Psoas muscle (tissue), 8 donors: ENCODE results near the gene GRB10. TPM values are rescaled to one million over a fixed set of nuclear protein-coding genes. Genes with fewer than 3 reads are reported as not detected.

Experiments
- ATAC-seq, 4 donors: fragments of 200-7000 bp; cut with Tn5 transposase; one replicate each; pipeline ENCODE4 v1.9.1; 2020; ENCODE audit warnings: moderate library complexity in 3 of 4, mild to moderate bottlenecking in 2 of 4
- DNase-seq, 2 donors: peaks; one replicate each; pipeline ENCODE4 v3.0.0-alpha.2; 2020
- H3K27ac ChIP-seq: fragments of 200-600 bp; one replicate; pipeline ENCODE4 v1.8.0; 2022
- H3K27me3 ChIP-seq, 3 donors: fragments of 200-600 bp in 1 of 3; one replicate each; pipeline versions ENCODE4 v1.6.1 to v1.8.0; 2013 to 2022; ENCODE audit warnings: low read length in 2 of 3, mild to moderate bottlenecking in 2 of 3, moderate library complexity in 1 of 3; ENCODE audit not compliant: insufficient read depth in 3 of 3
- H3K36me3 ChIP-seq, 2 donors: fragments of 200-600 bp in 1 of 2; one replicate each; pipeline versions ENCODE4 v1.6.1 to v1.8.0; 2013 to 2022; ENCODE audit warnings: low read depth in 1 of 2, mild to moderate bottlenecking in 1 of 2, moderate library complexity in 1 of 2; ENCODE audit not compliant: insufficient read depth in 1 of 2
- H3K4me1 ChIP-seq: fragments of 200-600 bp; one replicate; pipeline ENCODE4 v1.8.0; 2022
- H3K4me3 ChIP-seq: fragments of 200-600 bp; one replicate; pipeline ENCODE4 v1.8.0; 2022; ENCODE audit warnings: mild to moderate bottlenecking
- H3K9me3 ChIP-seq: fragments of 200-600 bp; one replicate; pipeline ENCODE4 v1.8.0; 2022
- WGBS, 3 donors: extraction: QIAGEN DNeasy Blood & Tissue Kit; methylation state at CpG; one replicate each; pipeline versions ENCODE4 v1.1.6 to v1.1.7; 2013; 5-methylcytosine and 5-hydroxymethylcytosine counted together
- intact Hi-C, 2 donors: fragments of 100-400 bp; cut with DNase I; formaldehyde crosslinking; loops; one replicate each; pipeline versions ENCODE4 v1.11.0 to v1.14.2; 2022
- polyA plus RNA-seq, 3 donors: library from polyadenylated mRNA; stranded (reverse); fragments of 200-250 nt; gene quantifications; one replicate each; pipeline ENCODE4 v1.2.3, GENCODE V29; 2013
- total RNA-seq, 4 donors: library from RNA; stranded (reverse); fragmentation: NEBNext Ultra II Directional in 2 of 4; extraction: Animal tissue kit (Norgen Biotek cat#: 25700) in 2 of 4; gene quantifications; one replicate each; pipeline versions ENCODE4 v1.2.1 to v1.2.4, GENCODE V29; 2021 to 2023
- TF ChIP-seq, protein P1 (sequence below): fragments of 200-600 bp; IDR thresholded peaks from one replicate; pipeline ENCODE4 v1.8.0; 2022; ENCODE audit warnings: antibody characterized with exemption
- donor health status: healthy with polysubstance abuse.
- donor health status: DM: no; HTN: no; CAD: no; lungs with moderate emphysema.
- donor health status: Bipolar disorder and iron deficiency.
- donor health status: healthy.
- donor health status: DM: yes; HTN: yes; CAD: no.
- donor health status: DM: no; HTN: no; CAD: no.
- donor health status: DM: no; HTN: no; CAD: no.
- donor health status: DM: yes; HTN: yes; CAD: no.

GRB10 gene
- total and polyA plus RNA-seq, 7 donors: 25.8 to 72.7 (median 53.0) TPM

DNA sequence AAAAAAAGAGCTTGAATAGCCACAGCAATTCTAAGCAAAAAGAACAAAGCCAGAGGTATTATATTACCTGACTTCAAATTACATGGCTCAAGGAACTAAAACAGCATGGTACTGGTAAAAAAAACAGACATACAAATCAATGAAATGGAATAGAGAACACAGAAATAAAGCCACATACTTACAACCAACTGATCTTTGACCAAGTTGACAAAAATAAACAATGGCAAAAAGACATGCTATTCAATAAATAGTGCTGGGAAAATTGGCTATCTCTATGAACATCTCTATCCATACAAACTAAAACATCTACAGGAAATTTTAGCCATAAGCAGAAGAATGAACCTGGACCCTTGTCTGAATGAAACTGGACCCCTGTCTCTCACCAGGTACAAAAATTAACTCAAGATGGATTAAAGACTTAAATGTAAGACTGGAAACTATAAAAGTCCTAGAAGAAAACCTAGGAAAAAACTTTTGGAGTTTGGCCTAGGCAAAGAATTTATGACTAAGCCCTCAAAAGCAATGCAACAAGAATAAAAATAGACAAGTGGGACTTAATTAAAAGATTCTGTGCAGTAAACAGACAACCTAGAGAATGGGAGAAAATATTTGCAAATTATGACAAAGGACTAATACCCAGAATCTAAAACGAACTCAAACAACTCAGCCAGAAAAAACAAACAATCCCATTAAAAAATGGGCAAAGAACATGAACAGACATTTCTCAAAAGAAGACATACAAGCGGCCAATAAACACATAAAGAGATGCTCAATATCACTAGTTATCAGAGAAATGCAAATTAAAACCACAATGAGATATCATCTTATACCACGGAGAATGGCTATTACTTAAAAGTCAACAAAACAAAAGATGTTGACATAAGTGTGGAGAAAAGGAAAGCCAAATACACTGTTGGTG, 144.7 kb downstream of the GRB10 start:
- TF ChIP-seq, protein P1, sequence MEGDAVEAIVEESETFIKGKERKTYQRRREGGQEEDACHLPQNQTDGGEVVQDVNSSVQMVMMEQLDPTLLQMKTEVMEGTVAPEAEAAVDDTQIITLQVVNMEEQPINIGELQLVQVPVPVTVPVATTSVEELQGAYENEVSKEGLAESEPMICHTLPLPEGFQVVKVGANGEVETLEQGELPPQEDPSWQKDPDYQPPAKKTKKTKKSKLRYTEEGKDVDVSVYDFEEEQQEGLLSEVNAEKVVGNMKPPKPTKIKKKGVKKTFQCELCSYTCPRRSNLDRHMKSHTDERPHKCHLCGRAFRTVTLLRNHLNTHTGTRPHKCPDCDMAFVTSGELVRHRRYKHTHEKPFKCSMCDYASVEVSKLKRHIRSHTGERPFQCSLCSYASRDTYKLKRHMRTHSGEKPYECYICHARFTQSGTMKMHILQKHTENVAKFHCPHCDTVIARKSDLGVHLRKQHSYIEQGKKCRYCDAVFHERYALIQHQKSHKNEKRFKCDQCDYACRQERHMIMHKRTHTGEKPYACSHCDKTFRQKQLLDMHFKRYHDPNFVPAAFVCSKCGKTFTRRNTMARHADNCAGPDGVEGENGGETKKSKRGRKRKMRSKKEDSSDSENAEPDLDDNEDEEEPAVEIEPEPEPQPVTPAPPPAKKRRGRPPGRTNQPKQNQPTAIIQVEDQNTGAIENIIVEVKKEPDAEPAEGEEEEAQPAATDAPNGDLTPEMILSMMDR: no peak
- intact Hi-C loops: no loop called here
- no peak for ATAC-seq

GRCh38 chr7:50634378-50634777, 148.3 kb downstream of the GRB10 start:
- H3K36me3 ChIP-seq: no peaks in the 10 kb centered on the region
- no peak overlapping the region for H3K27ac ChIP-seq
- WGBS, 3 donors: 96 to 98% (median 97%) methylated on average over 1 of the region's 1 CpG
- no peak for DNase-seq
- H3K27me3 ChIP-seq: no peaks in the 10 kb centered on the region
- TF ChIP-seq, protein P1: no peak
- intact Hi-C loops: no loop called here
- H3K9me3 ChIP-seq: no peaks in the 10 kb centered on the region
- no peak for ATAC-seq
- H3K4me1 ChIP-seq: peaks cover 46% of the 10 kb centered on the region
- no peak overlapping the region for H3K4me3 ChIP-seq

More for the DNA sequence above, 144.7 kb downstream of the GRB10 start:
- Histone ChIP-seq H3K9me3 (no peaks in the 10 kb centered on the region), H3K4me1 (peaks cover 29% of the 10 kb centered on the region), H3K36me3 (no peaks in the 10 kb centered on the region), H3K27ac (no peak overlapping the region), H3K4me3 (no peak overlapping the region), H3K27me3 (no peaks in the 10 kb centered on the region)
- 63 to 77% (median 75%) methylated on average over 3 of the region's 3 CpGs for WGBS, 3 donors
- no peak for DNase-seq

DNA sequence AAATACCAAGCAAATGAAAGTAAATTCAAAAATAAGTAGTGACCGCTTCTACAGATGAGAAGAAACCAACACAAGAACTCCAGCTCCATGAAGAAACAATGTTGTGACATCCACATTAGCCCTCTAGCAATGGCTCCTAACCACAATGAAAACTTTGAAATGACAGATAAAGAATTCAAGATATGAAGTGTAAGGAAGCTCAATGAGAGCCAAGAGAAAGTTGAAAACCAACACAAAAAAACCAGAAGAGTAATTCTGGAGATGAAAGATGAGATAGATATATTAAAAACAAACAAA, 149.3 kb downstream of the GRB10 start:
- intact Hi-C loops: no loop called here
- WGBS, 3 donors: 96 to 100% (median 100%) methylated on average over 1 of the region's 1 CpG
- peak overlapping the region; percentile 84 for H3K27ac ChIP-seq

GRCh38 chr7:50632561-50633413, 149.9 kb downstream of the GRB10 start:
- Histone ChIP-seq H3K36me3 (no peaks in the 10 kb centered on the region), H3K9me3 (no peaks in the 10 kb centered on the region), H3K4me3 (no peak overlapping the region), H3K27ac (peak overlapping the region; percentile 84), H3K4me1 (peaks cover 45% of the 10 kb centered on the region), H3K27me3 (no peaks in the 10 kb centered on the region)
- WGBS, 3 donors: 62 to 73% (median 66%) methylated on average over 8 to 10 of the region's 10 CpGs
- TF ChIP-seq, protein P1: peak; percentile 73
- intact Hi-C loops: no loop called here
- DNase-seq (peak; percentile 39 to 65), ATAC-seq (peak in 3 of 4 donors; percentile 49 to 61 (median 55))

More for the DNA sequence above, 149.3 kb downstream of the GRB10 start:
- Histone ChIP-seq H3K36me3 (no peaks in the 10 kb centered on the region), H3K9me3 (no peaks in the 10 kb centered on the region), H3K27me3 (no peaks in the 10 kb centered on the region), H3K4me3 (no peak overlapping the region), H3K4me1 (peaks cover 49% of the 10 kb centered on the region)
- TF ChIP-seq, protein P1: no peak
- DNase-seq (no peak), ATAC-seq (no peak)
